ENCODE measurements around the gene MED12L.

GRCh38 chr3:151477591-151478334 is 392.3 kb downstream of the MED12L start:
- TF ChIP-seq CTCF (IDR thresholded peaks at IDR 0.05; ENCODE audit: poor library complexity, severe bottlenecking) (no peak), SMC3 (conservative IDR thresholded peaks at IDR 0.05; ENCODE audit: poor library complexity) (no peak), REST (IDR thresholded peaks at IDR 0.05; ENCODE audit: borderline replicate concordance) (no peak), RAD21 (conservative IDR thresholded peaks at IDR 0.05) (no peak), EP300 (conservative IDR thresholded peaks at IDR 0.05; ENCODE audit: poor library complexity, severe bottlenecking) (no peak), EZH2 (IDR thresholded peaks at IDR 0.05; ENCODE audit: borderline replicate concordance, insufficient read depth, low read length, poor library complexity, severe bottlenecking) (no peak), POLR2AphosphoS5 (IDR thresholded peaks at IDR 0.05) (no peak)
